HEK293 (cell line): ENCODE results near the gene MEMO1.

Experiments used
- CTCF ChIP-seq: fragments of 450-650 bp; formaldehyde crosslinking; IDR thresholded peaks from 2 replicates; pipeline ENCODE4 v1.5.1; 2016; ENCODE audit warnings: missing biosample characterization, missing genetic modification characterization
- TRIM28 ChIP-seq: IDR thresholded peaks from 2 replicates; pipeline ENCODE4 v1.6.1; 2011; ENCODE audit warnings: low read length, control low read depth, borderline replicate concordance
- ZBTB1 ChIP-seq: fragments of 450-650 bp; formaldehyde crosslinking; IDR thresholded peaks from 2 replicates; pipeline ENCODE4 v1.5.1; 2016; ENCODE audit warnings: missing biosample characterization, missing genetic modification characterization
- ZNF121 ChIP-seq: fragments of 450-650 bp; formaldehyde crosslinking; IDR thresholded peaks from 2 replicates; pipeline ENCODE4 v1.5.1; 2016; ENCODE audit warnings: missing biosample characterization, missing genetic modification characterization
- ZNF501 ChIP-seq: fragments of 450-650 bp; formaldehyde crosslinking; IDR thresholded peaks from 2 replicates; pipeline ENCODE4 v1.5.1; 2016; ENCODE audit warnings: missing biosample characterization, missing genetic modification characterization
- ZNF610 ChIP-seq: fragments of 450-650 bp; formaldehyde crosslinking; IDR thresholded peaks from 2 replicates; pipeline ENCODE4 v1.5.1; 2016; ENCODE audit warnings: missing biosample characterization, missing genetic modification characterization, borderline replicate concordance
- ZNF677 ChIP-seq: fragments of 450-650 bp; IDR thresholded peaks from 2 replicates; pipeline ENCODE4 v1.5.0; 2018; ENCODE audit warnings: missing biosample characterization, mild to moderate bottlenecking, missing genetic modification characterization, moderate library complexity

- TF ChIP-seq ZNF501 (tag by site-specific recombination) (no peak), ZBTB1 (tag by site-specific recombination) (no peak), ZNF677 (tag by site-specific recombination) (no peak), CTCF (tag by site-specific recombination) (no peak), ZNF121 (tag by site-specific recombination) (no peak), TRIM28 (no peak), ZNF610 (tag by site-specific recombination) (no peak)
These were observed 59.8 kb downstream of the MEMO1 start for GRCh38 chr2:31950946-31951562.
